ENCODE data around the gene EIF3D.
"Not testable (repeated sequence)": the region's sequence is repeated elsewhere in the genome, so short reads cannot be mapped to it uniquely, and the experiment has no call there.

Gene EIF3D

GRCh38 chr22:36549033-36549432 is 20.1 kb upstream of the EIF3D start:
- no peak for DNase-seq

GRCh38 chr22:36548606-36549005 is 19.6 kb upstream of the EIF3D start:
- DNase-seq: no peak

DNA sequence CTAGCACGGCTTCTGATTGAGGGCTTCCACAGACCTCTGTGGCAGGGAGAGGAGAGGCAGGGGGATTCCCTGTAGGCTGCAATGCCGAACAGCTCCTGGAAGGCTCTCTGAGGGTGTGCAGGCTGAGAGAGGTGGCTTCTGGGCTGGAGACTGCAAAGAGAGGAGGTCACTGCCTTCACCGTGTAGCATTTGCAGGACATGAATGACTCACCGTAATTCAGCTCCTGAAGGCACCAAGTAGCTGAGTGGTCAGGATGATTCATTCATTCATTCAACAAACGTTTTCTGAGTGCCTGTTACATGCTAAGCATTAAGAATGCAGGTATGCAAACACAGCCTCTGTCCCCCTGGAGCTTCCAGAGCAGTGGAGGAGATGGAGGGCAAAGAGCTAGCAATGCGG is 18.0 kb upstream of the EIF3D start:
- DNase-seq: no peak

- peak; percentile 84 for DNase-seq
Observed at GRCh38 chr22:36546092-36546804, 17.3 kb upstream of the EIF3D start.

- no peak for DNase-seq
Observed at GRCh38 chr22:36544107-36544620, 15.2 kb upstream of the EIF3D start.

DNA sequence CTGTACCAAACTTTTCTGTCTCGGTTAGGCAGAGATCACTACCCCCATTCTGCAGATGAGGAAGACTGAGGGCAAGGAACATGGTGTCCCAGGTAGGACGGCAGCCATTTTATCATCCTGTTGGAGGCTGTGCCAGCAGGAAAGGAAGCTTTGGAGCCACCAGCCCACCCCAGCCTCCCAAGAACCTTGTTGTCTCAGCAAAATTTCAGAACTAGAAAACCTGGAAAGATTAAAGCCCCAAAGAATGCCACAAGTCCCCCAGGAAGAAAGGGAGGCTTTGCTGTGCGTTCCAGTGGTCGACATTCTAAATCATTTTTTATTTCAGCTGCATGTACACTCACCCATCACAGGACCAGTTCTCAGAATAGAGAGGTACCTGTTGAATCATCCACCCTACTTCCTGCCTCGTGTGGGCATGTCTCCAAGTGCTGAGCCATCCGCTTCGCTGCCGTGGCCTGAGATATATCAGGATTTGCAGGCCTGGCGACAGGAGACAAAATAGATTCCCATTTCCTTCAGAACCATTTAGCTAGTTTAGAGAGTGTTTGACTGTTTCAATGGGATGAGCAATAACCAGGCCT is 13.0 kb upstream of the EIF3D start:
- no peak for DNase-seq

GRCh38 chr22:36540867-36541642 is 12.1 kb upstream of the EIF3D start:
- DNase-seq: no peak

- DNase-seq: no peak
Observed at GRCh38 chr22:36538529-36538928, 9.6 kb upstream of the EIF3D start.

DNA sequence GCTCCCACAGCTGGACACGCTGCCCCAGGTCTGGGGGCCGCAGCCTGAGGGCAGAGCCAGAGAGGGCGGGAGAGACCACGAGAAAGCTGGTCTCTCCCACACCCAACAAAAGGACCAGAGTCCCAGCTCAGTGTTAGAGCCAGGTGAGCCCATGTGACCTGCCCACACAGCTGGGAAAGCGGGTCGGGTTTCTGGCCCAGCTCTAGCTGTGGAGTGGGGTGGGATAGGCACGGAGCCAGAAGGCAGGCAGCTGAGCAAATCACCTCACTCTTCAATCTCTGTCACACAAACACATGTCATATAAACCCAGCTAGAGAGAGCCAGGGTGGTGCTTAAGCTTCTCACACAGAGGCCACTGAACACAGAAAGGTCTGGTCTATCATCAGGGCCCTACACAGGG is 7.8 kb upstream of the EIF3D start:
- DNase-seq: peak; percentile 26

DNA sequence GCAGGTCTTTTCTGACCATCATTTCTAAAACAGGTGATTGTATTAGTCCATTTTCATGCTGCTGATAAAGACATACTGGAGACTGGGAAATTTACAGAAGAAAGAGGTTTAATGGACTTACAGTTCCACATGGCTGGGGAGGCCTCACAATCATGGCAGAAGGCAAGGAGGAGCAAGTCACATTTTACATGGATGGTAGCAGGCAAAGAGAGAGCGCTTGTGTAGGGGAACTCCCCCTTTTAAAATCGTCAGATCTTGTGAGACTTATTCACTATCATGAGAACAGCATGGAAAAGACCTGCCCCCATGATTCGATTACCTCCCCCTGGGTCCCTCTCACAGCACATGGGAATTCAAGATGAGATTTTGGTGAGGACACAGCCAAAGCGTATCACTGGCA is 4.4 kb upstream of the EIF3D start:
- not testable (repeated sequence) for DNase-seq

- no peak for DNase-seq
Observed at GRCh38 chr22:36532466-36532865, 3.5 kb upstream of the EIF3D start.

- peak; percentile 37 for DNase-seq
Observed at GRCh38 chr22:36528341-36528740, 625 bp downstream of the EIF3D start.

DNA sequence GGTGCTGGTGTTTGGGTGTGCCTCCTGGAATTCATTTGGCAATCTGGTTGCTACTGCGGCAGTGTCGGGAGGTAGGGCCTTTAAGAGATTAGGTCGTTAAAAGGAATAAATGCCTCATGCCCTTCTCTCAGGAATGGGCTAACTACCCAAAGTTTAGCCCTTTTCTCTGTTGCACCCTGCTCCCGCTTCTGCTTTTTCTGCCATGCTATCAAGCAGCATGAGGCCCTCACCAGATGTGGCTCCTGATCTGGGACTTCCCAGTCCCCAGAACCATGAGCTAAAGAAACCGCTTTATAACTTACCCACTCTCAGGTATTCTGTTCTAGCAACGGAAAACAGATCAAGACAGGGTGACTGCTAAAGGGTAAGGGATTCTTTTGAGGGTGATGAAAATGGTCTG is 6.3 kb downstream of the EIF3D start:
- DNase-seq: no peak

GRCh38 chr22:36520423-36520822 is 8.5 kb downstream of the EIF3D start:
- no peak for DNase-seq

DNA sequence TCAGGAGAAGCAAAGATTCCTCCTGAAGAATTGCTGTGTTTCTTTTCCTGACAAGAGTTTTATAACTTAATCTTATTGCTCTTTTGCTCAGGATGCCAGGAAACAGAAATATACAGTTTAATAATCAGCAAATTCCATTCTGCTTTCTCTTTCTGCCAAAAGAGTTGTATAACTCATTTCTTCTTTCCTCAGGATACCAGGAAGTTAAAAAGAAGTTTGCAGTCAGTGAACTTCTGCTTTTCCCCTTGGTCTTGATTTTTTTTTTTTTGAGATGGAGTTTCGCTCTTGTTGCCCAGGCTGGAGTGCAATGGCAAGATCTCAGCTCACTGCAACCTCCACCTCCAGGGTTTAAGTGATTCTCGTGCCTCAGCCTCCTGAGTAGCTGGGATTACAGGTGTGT is 9.1 kb downstream of the EIF3D start:
- DNase-seq: not testable (repeated sequence)

DNA sequence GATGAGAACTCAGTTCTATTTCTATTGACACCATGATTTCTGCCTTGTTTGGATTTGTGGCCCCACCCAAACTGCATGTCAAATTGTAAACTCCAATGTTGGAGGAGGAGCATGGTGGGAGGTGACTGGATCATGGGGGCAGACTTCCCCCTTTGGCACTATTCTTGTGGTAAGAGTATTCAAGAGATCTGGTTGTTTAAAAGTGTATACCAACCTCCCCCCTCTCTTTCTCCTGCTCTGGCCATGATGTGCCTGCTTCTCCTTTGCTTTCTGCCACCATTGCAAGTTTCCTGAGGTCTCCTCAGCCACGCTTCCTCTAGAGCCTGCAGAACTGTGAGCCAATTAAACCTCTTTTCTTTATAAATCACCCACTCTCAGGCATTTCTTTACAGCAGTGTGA is 14.2 kb downstream of the EIF3D start:
- no peak for DNase-seq

DNA sequence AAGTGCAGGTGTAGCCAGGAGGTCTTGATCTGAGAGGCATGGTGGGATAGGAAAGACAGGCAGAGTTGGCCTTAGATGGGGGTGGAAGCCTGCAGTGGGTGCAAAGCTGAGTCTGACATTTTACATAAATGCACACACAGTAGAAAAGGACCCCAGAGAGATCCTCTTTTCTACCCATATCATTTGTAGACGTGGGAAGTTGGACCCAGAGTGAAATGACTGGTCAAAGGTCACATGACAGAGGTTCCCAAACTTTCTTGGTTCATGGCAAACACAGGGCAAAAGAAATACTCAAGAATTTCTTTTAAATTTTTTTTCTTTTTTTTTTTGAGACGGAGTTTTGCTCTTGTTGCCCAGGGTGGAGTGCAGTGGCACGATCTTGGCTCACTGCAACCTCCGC is 16.0 kb downstream of the EIF3D start:
- DNase-seq: no peak

GRCh38 chr22:36512333-36512732 is 16.6 kb downstream of the EIF3D start:
- no peak for DNase-seq

DNA sequence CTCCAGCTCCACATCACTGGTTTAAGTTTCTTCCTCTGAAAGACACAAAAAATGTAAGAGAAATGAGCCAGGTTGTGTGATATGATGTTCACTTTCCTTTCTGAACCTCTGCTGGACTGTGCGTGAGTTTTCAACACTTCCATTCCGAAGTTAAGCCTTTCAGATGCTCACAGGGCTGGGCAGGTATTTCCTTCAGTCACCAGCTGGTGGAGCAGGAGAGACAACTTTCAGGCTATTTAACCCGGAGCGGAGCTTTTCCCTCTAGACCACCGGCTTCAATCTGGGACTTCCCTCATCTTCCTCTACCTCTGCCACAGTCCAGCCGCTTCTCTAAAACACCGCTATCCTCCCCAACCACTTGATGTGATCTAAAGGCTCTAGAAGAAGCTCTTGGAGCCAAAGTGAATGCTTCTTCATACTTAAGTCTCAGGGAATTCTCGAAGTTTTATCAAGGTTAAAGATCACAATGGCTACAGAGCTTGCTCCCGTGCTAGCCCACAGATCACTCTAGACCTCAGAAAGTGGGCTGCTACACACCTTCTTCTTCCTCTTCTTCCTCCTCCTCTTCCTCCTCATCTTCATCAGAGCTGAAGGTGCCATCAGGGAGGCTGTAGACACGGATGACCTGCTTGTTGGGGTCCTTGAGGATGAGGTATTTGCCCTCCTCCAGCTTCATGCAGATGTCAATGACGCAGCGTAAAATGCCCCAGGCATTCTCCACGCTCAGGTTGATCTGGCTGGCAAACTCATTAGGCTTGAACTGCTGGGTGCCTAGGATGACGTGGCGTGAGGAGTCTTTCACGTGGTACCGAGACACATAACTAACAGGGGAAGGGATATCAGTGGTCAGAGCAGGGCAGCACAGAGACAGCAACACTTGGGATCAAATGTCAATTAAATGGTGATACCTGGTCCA is 17.7 kb downstream of the EIF3D start:
- DNase-seq: peak; percentile 67

DNA sequence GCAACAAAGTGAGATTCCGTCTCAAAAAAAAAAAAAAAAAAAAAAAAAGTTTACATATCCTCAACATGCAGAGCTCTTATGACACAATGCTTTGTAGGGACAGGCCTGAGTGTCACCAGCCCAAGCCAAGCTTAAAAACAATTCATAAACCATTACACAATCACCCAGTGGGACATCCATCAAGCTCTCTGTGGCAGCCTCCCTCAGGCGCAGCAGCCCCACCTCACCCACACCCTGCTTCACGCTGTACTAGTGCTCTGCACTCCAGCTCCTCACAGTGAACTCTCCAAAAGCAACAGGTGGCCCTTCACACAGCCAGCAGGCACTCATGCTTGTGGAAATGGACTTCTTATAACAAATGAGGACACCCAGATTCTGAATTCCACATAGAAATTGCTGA is 18.6 kb downstream of the EIF3D start:
- no peak for DNase-seq

- no peak for DNase-seq
Observed at GRCh38 chr22:36507518-36508010, 21.4 kb downstream of the EIF3D start.

GRCh38 chr22:36506637-36507517 is 22.1 kb downstream of the EIF3D start, which contains the start of gene FOXRED2:
TSS of gene FOXRED2 (minus strand) at chr22:36507040. CDS start at chr22:36506422, 618 bp downstream.
- peak; percentile 89 for DNase-seq

Measured in NCI-H82 (cell line).